GM18868 (cell line): ENCODE data around the gene KRTAP10-2.
"Not testable (repeated sequence)": the region's sequence is repeated elsewhere in the genome, so short reads cannot be mapped to it uniquely, and the experiment has no call there.

ENCODE experiments used
- ATAC-seq: cut with Tn5 transposase; IDR thresholded peaks from one replicate; pipeline ENCODE4 v1.9.1; 2021; ENCODE audit warnings: mild to moderate bottlenecking, moderate library complexity; ENCODE audit not compliant: unreplicated experiment

KRTAP10-2 gene

GRCh38 chr21:44568261-44568660 lies 17.0 kb upstream of the KRTAP10-2 start:
- ATAC-seq = no peak

GRCh38 chr21:44567481-44568171 lies 16.3 kb upstream of the KRTAP10-2 start:
- no peak for ATAC-seq

GRCh38 chr21:44566403-44566802 lies 15.1 kb upstream of the KRTAP10-2 start:
- ATAC-seq = no peak

- no peak for ATAC-seq
Measured at GRCh38 chr21:44564886-44565598, 13.7 kb upstream of the KRTAP10-2 start.

GRCh38 chr21:44564099-44564498 lies 12.8 kb upstream of the KRTAP10-2 start:
- no peak for ATAC-seq

- ATAC-seq = no peak
Measured at GRCh38 chr21:44558695-44559094, 7.4 kb upstream of the KRTAP10-2 start, which contains the start of gene KRTAP10-3. Gene KRTAP10-3, minus strand, starts transcription at chr21:44558795. Its CDS starts 80 bp downstream, at chr21:44558715.

DNA sequence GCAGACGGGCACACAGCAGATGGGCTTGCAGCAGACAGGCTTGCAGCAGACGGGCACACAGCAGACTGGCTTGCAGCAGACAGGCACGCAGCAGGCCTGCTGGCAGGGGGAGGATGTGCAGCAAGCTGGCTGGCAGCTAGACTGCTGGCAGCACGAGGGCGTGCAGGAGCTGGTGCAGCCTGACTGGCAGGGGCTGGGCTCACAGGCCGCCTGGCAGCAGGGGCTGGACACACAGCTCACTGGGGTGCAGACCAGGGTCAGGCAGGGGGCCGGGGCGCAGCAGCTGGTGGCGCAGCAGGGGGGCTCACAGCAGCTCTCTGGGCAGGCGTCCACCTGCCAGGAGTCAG lies 7.0 kb upstream of the KRTAP10-2 start:
- ATAC-seq = not testable (repeated sequence)

GRCh38 chr21:44557491-44558328 lies 6.4 kb upstream of the KRTAP10-2 start:
- ATAC-seq = no peak

DNA sequence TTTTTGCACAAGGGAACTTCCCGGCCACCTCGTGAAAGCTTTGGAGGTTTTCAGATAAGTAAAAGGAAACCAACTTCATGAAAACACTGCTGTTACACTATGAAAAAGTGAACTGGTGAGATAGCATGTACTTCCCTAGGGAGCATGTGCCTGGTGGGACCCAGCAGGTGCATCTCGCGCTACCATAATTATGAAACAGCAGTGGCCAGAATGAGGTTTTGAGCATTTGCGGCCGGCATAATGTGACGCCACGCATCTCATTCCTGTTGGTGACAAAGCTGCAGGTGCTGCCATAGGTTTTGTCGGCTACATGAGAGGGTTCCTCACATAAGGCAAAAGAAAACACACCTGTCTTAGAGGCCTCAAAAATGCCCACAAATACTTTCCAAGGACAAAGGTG lies 5.6 kb upstream of the KRTAP10-2 start:
- ATAC-seq = no peak

GRCh38 chr21:44555200-44555875 lies 4.0 kb upstream of the KRTAP10-2 start:
- ATAC-seq = no peak

DNA sequence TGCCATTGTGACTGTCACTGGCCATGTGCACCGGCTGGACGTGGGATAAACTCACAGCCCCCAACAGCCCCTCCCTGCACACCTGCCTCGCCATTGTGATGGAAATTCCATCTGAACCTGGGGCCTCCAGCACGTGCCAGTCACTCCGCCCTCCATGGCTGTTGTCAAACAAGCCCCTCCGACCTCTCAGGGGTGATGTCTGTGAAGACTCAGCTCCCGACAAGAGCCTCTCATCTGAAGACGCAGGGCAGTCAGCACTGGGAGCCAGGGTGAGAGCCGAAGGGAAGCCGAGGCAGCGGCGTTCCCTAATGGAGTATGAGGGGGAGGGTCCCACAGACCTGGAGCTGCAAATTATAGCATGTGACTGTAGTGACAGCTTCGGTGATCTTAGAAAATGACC lies 1.4 kb upstream of the KRTAP10-2 start:
- ATAC-seq = no peak

GRCh38 chr21:44552136-44552535 lies 831 bp upstream of the KRTAP10-2 start:
- ATAC-seq = no peak

- no peak for ATAC-seq
Measured at GRCh38 chr21:44550807-44551206, 498 bp downstream of the KRTAP10-2 start.

DNA sequence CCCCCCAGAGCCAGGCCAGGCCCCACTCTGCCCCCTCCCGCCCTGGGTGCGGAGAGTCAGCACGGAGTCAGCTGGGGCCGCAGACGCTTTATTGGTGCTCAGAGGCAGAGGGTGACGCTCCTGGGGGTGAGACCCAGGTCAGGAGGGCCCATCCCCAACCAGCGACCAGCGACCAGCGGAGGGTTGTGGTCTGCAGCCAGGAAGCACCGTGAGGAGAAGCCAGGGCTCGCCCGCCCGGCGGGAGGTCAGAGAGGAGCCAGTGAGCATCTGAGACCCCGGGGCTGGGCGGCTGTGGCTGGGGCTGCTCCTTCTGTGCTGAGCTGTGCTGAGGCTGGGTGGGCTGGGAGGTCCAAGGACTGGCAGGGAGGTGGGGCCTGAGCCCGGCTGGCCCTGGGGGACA lies 1.0 kb downstream of the KRTAP10-2 start:
- ATAC-seq = not testable (repeated sequence)

GRCh38 chr21:44549525-44550211 lies 1.6 kb downstream of the KRTAP10-2 start:
- ATAC-seq = no peak

DNA sequence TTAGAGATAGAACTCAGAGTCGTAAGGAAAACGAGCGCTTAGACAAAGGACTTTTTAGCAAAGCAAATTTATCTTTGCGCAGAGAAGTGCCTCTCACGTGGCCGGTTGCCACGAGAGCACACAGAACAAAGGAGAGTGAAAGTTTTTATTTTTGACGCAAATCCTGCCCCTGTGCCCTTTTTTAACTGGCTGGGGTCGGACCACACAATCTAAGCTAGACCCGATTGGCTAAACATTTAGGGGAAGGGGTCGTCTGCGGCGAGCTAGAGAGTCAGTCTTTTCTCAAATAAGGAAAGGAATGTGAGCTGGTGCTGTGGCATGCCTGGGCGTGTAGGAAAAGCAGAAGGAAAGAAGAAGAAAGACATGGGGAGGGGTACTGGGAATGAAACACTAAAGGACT lies 2.4 kb downstream of the KRTAP10-2 start:
- ATAC-seq = no peak

DNA sequence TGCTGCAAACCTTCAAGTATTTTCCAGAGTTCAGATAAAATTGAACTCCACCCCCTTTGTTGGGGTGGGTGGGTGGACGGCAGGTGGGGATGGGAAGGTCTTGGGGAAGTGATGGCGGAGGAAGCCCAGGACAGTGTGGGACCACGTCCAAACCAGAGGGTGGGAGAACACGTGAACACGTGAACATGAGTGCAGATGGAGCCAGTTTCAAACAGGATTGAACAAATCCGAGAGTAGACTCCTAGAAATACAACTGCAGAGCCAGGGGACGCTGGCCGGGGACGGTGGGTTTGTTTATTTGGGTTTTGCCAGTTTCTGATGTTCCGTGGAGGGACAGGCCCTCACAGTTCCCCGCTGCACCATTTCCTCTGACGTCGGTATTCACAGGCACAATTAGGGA lies 2.9 kb downstream of the KRTAP10-2 start:
- ATAC-seq = no peak

DNA sequence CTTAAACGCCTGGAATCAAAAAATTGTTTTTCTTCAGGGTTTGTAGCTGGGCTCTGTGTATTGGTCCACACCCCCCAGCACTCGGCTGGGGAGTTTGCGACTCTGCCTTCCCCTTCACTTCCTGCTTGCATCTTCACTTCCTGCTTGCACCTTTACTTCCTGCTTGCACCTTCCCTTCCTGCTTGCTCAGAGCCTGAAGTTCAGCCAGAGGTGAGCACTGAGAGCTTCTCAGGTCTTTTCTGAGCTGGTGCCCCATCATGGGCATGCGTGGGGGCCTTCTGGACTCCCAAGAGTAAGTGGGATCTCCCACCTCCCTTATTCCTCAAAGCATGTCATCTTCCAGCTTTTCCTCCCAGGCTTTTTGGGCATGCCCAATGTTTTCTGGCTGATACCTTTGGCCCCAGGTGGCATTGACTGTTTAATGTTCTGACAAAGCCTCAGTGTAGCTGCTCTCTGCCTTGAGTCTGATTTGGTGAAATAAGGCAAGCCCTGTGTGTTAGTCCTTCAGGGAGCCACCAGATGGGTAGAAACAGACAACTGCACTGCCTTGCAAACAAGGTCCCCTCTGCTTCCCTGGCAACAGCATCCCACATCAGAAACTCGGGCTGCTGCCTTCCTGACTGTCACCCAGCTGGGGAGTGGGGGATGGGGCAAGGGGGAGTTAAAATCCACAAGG lies 3.5 kb downstream of the KRTAP10-2 start:
- ATAC-seq = no peak

GRCh38 chr21:44544566-44544965 lies 6.7 kb downstream of the KRTAP10-2 start:
- ATAC-seq = no peak

DNA sequence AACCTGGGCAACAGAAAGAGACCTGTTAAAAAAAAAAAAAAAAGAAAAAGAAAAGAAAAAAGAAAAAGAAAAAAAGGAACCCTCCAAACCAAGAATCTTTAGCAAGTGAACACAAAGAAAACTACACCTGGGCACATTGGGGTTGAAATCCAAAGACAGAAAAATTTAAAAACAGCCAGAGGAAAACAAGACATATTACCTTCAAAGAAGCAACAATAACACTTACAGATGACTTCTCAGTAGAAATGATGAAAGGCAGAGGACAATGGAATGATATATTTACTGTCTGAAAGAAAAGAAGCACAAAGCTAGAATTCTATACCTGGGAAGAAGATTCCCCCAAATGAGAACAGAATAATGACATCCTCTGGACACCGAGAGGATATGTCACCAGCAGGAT lies 8.6 kb downstream of the KRTAP10-2 start:
- ATAC-seq = no peak
